Sigmoid colon (tissue), 7 donors: ENCODE results near the gene NECTIN2. TPM values are rescaled to one million over a fixed set of nuclear protein-coding genes. Genes with fewer than 3 reads are reported as not detected.

ENCODE experiments used
- DNase-seq: peaks from one replicate; pipeline ENCODE4 v3.0.0-alpha.2; 2019
- H3K27ac ChIP-seq, 4 donors: fragments of 200-600 bp; sonication (generic); one replicate each; pipeline ENCODE4 v1.5.1; 2016 to 2019; ENCODE audit warnings: mild to moderate bottlenecking in 1 of 4
- H3K27me3 ChIP-seq, 3 donors: fragments of 200-600 bp; sonication (generic); one replicate each; pipeline ENCODE4 v1.5.1; 2019; ENCODE audit warnings: mild to moderate bottlenecking in 1 of 3
- H3K36me3 ChIP-seq, 4 donors: fragments of 200-600 bp; sonication (generic); one replicate each; pipeline ENCODE4 v1.5.1; 2016 to 2019
- H3K4me1 ChIP-seq, 4 donors: fragments of 200-600 bp; sonication (generic); one replicate each; pipeline ENCODE4 v1.5.1; 2017 to 2019
- H3K4me3 ChIP-seq, 4 donors: fragments of 200-600 bp; sonication (generic); one replicate each; pipeline ENCODE4 v1.5.1; 2017 to 2019; ENCODE audit warnings: mild to moderate bottlenecking in 2 of 4, moderate library complexity in 1 of 4
- H3K9me3 ChIP-seq, 4 donors: fragments of 200-600 bp in 3 of 4; sonication (generic) in 3 of 4; one replicate each; pipeline versions ENCODE4 v1.5.1 to v1.6.1; 2013 to 2019
- EP300 ChIP-seq, 4 donors: sonication (generic); formaldehyde crosslinking; IDR thresholded peaks; one replicate each; pipeline ENCODE4 v1.6.1; 2017; ENCODE audit warnings: antibody characterized with exemption in 4 of 4
- POLR2A ChIP-seq, 2 donors: fragments of 450-650 bp; IDR thresholded peaks; one replicate each; pipeline ENCODE4 v1.6.1; 2016; ENCODE audit warnings: antibody characterized with exemption in 2 of 2, mild to moderate bottlenecking in 2 of 2, moderate library complexity in 2 of 2
- POLR2AphosphoS5 ChIP-seq, 4 donors: sonication (generic); formaldehyde crosslinking; IDR thresholded peaks; one replicate each; pipeline ENCODE4 v1.6.1; 2017; ENCODE audit warnings: antibody characterized with exemption in 4 of 4
- WGBS, 2 donors: extraction: QIAGEN DNeasy Blood & Tissue Kit; methylation state at CpG; one replicate each; pipeline ENCODE4 v1.1.7; 2013; 5-methylcytosine and 5-hydroxymethylcytosine counted together
- intact Hi-C: fragments of 100-400 bp; cut with DNase I; formaldehyde crosslinking; loops from one replicate; pipeline ENCODE4 v1.15.1; 2023
- polyA plus RNA-seq, 3 donors: library from polyadenylated mRNA; stranded (reverse); fragments of 200-250 nt; gene quantifications; one replicate each; pipeline ENCODE4 v1.2.3, GENCODE V29; 2013
- total RNA-seq, 4 donors: library from RNA; depleted of rRNA; stranded (reverse); fragments of >200 nt; gene quantifications; one replicate each; pipeline ENCODE4 v1.1.0, GENCODE V29; 2016
- TF ChIP-seq, protein P1 (sequence below), 4 experiments: fragments of 450-650 bp in 3 of 4; fragments of 200-600 bp in 1 of 4; IDR thresholded peaks; one replicate each; pipeline ENCODE4 v1.5.1; 2016 to 2019; ENCODE audit warnings: antibody characterized with exemption in 4 of 4, mild to moderate bottlenecking in 3 of 4, moderate library complexity in 2 of 4
- donor health status: healthy with polysubstance abuse.
- donor health status: Bipolar disorder and iron deficiency.
- donor health status: healthy.

The NECTIN2 gene
- total and polyA plus RNA-seq, 7 donors, result 15.6 to 68.6 (median 27.3) TPM

GRCh38 chr19:44905437-44906160 lies 59.5 kb downstream of the NECTIN2 start, which contains the start of gene APOE:
APOE (plus strand) TSS chr19:44905796; CDS start chr19:44906625, 829 bp downstream.
- Histone ChIP-seq H3K4me1 (peaks cover 0 to 6% (median 5%) of the 10 kb centered on the region in 4 donors), H3K9me3 (no peaks in the 10 kb centered on the region), H3K27ac (no peak within 1 kb of the TSS), H3K4me3 (peak within 1 kb of the TSS in 1 of 4 donors; percentile 26), H3K36me3 (peaks cover 0 to 26% (median 14%) of the 10 kb centered on the region in 4 donors), H3K27me3 (peaks cover 9 to 34% (median 24%) of the 10 kb centered on the region in 3 donors)
- intact Hi-C loops, result no loop called here
- TF ChIP-seq POLR2AphosphoS5 (IDR thresholded peaks at IDR 0.05) (no peak), EP300 (IDR thresholded peaks at IDR 0.05) (no peak), POLR2A (IDR thresholded peaks at IDR 0.05) (no peak)
- TF ChIP-seq, protein P1, sequence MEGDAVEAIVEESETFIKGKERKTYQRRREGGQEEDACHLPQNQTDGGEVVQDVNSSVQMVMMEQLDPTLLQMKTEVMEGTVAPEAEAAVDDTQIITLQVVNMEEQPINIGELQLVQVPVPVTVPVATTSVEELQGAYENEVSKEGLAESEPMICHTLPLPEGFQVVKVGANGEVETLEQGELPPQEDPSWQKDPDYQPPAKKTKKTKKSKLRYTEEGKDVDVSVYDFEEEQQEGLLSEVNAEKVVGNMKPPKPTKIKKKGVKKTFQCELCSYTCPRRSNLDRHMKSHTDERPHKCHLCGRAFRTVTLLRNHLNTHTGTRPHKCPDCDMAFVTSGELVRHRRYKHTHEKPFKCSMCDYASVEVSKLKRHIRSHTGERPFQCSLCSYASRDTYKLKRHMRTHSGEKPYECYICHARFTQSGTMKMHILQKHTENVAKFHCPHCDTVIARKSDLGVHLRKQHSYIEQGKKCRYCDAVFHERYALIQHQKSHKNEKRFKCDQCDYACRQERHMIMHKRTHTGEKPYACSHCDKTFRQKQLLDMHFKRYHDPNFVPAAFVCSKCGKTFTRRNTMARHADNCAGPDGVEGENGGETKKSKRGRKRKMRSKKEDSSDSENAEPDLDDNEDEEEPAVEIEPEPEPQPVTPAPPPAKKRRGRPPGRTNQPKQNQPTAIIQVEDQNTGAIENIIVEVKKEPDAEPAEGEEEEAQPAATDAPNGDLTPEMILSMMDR (IDR thresholded peaks at IDR 0.05), result no peak
- WGBS, 2 donors, result 5% methylated on average over 20 of the region's 20 CpGs
- no peak for DNase-seq

DNA sequence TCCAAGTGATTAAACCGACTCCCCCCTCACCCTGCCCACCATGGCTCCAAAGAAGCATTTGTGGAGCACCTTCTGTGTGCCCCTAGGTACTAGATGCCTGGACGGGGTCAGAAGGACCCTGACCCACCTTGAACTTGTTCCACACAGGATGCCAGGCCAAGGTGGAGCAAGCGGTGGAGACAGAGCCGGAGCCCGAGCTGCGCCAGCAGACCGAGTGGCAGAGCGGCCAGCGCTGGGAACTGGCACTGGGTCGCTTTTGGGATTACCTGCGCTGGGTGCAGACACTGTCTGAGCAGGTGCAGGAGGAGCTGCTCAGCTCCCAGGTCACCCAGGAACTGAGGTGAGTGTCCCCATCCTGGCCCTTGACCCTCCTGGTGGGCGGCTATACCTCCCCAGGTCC lies 61.5 kb downstream of the NECTIN2 start:
- H3K36me3 ChIP-seq, result peaks cover 0 to 7% (median 3%) of the 10 kb centered on the region in 4 donors
- no peak for TF ChIP-seq POLR2A (IDR thresholded peaks at IDR 0.05)
- no peak for TF ChIP-seq POLR2AphosphoS5 (IDR thresholded peaks at IDR 0.05)
- TF ChIP-seq, protein P1 (IDR thresholded peaks at IDR 0.05), result no peak
- no peak for TF ChIP-seq EP300 (IDR thresholded peaks at IDR 0.05)
- no peak overlapping the region for H3K27ac ChIP-seq
- H3K9me3 ChIP-seq, result no peaks in the 10 kb centered on the region
- no peak for DNase-seq
- H3K27me3 ChIP-seq, result peaks cover 9 to 34% (median 24%) of the 10 kb centered on the region in 3 donors
- intact Hi-C loops, result no loop called here
- no peak overlapping the region for H3K4me3 ChIP-seq
- WGBS, 2 donors, result 90 to 94% methylated on average over 12 of the region's 12 CpGs
- H3K4me1 ChIP-seq, result peaks cover 0 to 17% (median 14%) of the 10 kb centered on the region in 4 donors

DNA sequence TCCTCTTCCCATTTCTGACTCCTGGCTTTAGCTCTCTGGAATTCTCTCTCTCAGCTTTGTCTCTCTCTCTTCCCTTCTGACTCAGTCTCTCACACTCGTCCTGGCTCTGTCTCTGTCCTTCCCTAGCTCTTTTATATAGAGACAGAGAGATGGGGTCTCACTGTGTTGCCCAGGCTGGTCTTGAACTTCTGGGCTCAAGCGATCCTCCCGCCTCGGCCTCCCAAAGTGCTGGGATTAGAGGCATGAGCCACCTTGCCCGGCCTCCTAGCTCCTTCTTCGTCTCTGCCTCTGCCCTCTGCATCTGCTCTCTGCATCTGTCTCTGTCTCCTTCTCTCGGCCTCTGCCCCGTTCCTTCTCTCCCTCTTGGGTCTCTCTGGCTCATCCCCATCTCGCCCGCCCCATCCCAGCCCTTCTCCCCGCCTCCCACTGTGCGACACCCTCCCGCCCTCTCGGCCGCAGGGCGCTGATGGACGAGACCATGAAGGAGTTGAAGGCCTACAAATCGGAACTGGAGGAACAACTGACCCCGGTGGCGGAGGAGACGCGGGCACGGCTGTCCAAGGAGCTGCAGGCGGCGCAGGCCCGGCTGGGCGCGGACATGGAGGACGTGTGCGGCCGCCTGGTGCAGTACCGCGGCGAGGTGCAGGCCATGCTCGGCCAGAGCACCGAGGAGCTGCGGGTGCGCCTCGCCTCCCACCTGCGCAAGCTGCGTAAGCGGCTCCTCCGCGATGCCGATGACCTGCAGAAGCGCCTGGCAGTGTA lies 62.2 kb downstream of the NECTIN2 start:
- Histone ChIP-seq H3K27ac (no peak overlapping the region), H3K27me3 (peaks cover 9 to 34% (median 24%) of the 10 kb centered on the region in 3 donors), H3K4me1 (peaks cover 0 to 17% (median 14%) of the 10 kb centered on the region in 4 donors), H3K36me3 (peaks cover 0 to under 1% (median 0%) of the 10 kb centered on the region in 4 donors), H3K9me3 (no peaks in the 10 kb centered on the region), H3K4me3 (no peak overlapping the region)
- no peak for TF ChIP-seq POLR2A (IDR thresholded peaks at IDR 0.05)
- TF ChIP-seq, protein P1 (IDR thresholded peaks at IDR 0.05), result no peak
- TF ChIP-seq EP300 (IDR thresholded peaks at IDR 0.05), result no peak
- no peak for TF ChIP-seq POLR2AphosphoS5 (IDR thresholded peaks at IDR 0.05)
- DNase-seq, result no peak
- intact Hi-C loops, result no loop called here
- WGBS, 2 donors, result 95% methylated on average over 46 of the region's 46 CpGs

DNA sequence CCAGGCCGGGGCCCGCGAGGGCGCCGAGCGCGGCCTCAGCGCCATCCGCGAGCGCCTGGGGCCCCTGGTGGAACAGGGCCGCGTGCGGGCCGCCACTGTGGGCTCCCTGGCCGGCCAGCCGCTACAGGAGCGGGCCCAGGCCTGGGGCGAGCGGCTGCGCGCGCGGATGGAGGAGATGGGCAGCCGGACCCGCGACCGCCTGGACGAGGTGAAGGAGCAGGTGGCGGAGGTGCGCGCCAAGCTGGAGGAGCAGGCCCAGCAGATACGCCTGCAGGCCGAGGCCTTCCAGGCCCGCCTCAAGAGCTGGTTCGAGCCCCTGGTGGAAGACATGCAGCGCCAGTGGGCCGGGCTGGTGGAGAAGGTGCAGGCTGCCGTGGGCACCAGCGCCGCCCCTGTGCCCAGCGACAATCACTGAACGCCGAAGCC lies 62.8 kb downstream of the NECTIN2 start:
- peaks cover 0 to 17% (median 11%) of the 10 kb centered on the region in 4 donors for H3K4me1 ChIP-seq
- WGBS, 2 donors, result 96% methylated on average over 44 of the region's 44 CpGs
- DNase-seq, result no peak
- peaks cover 9 to 34% (median 24%) of the 10 kb centered on the region in 3 donors for H3K27me3 ChIP-seq
- TF ChIP-seq POLR2AphosphoS5 (IDR thresholded peaks at IDR 0.05) (no peak), EP300 (IDR thresholded peaks at IDR 0.05) (no peak), POLR2A (IDR thresholded peaks at IDR 0.05) (no peak)
- TF ChIP-seq, protein P1 (IDR thresholded peaks at IDR 0.05), result no peak
- H3K4me3 ChIP-seq, result no peak overlapping the region
- H3K36me3 ChIP-seq, result no peaks in the 10 kb centered on the region
- intact Hi-C loops, result no loop called here
- no peak overlapping the region for H3K27ac ChIP-seq
- H3K9me3 ChIP-seq, result no peaks in the 10 kb centered on the region
